ENCODE data around the gene SNUPN.

DNA sequence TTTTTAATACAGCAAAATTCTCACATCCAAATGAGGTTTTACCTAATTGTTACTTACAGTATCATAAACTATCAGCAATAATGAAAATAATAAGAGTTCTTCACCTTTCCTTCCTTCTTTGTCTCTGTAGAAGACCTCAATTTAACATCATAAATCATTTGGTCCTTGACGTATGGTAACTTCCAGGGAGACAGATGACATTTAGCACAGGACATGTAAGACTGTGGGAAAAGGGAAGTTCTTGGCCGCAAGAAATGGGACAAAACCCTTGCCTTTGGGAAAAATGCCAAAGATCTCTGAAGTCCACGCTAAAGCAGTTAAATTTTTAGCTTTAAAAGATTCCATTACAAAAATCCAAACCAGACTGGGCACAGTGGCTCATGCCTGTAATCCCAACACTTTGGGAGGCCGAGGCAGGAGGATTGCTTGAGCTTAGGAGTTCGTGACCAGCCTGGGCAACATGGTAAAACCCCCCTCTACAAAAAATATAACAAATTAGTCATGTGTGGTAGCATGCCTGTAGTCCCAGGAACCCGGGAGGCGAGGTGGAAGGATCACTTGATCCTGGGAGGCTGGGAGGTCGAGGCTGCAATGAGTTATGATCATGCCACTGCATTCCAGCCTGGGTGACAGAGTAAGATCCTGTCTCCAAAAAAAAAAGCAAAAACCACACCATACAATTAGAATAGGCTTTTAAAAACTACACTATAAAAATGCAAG, 55.2 kb downstream of the SNUPN start:
- TF ChIP-seq ZNF274 (IDR thresholded peaks at IDR 0.05; ENCODE audit: low read depth, low read length) = no peak
- TF ChIP-seq YY1 (IDR thresholded peaks at IDR 0.05; ENCODE audit: insufficient read depth, insufficient read length) = no peak
